Breast epithelium (tissue), 3 donors: ENCODE measurements around the gene ANKRD35.

Source experiments
- CTCF ChIP-seq, 3 donors: fragments of 450-650 bp; IDR thresholded peaks; one replicate each; pipeline ENCODE4 v1.5.1; 2016 to 2017; ENCODE audit warnings: antibody characterized with exemption in 3 of 3, mild to moderate bottlenecking in 3 of 3, moderate library complexity in 3 of 3
- POLR2A ChIP-seq: fragments of 450-650 bp; IDR thresholded peaks from one replicate; pipeline ENCODE4 v1.6.1; 2016; ENCODE audit warnings: antibody characterized with exemption, mild to moderate bottlenecking, moderate library complexity

- no peak for TF ChIP-seq CTCF (IDR thresholded peaks at IDR 0.05)
- no peak for TF ChIP-seq POLR2A
These were observed 11.0 kb downstream of the ANKRD35 start for GRCh38 chr1:145874646-145875045.
